Adrenal gland (tissue), 12 donors: Measurements from ENCODE around the gene ATRN. TPM values are rescaled to one million over a fixed set of nuclear protein-coding genes. Genes with fewer than 3 reads are reported as not detected.
A peak's percentile ranks its signal among the peaks of the same experiment; 100 is the strongest.

Experiments used
- DNase-seq, 7 donors: peaks; one replicate each; pipeline ENCODE4 v3.0.0-alpha.2; 2019 to 2020
- H3K27ac ChIP-seq, 5 donors: fragments of 200-600 bp; sonication (generic) in 4 of 5; 1 replicate in 3 of 5; 2 replicates in 2 of 5; pipeline versions ENCODE4 v1.5.1 to v1.8.0; 2016 to 2020; ENCODE audit warnings: mild to moderate bottlenecking in 1 of 5
- H3K27me3 ChIP-seq: fragments of 200-600 bp; 2 replicates; pipeline ENCODE4 v1.8.0; 2021
- H3K36me3 ChIP-seq, 2 donors: fragments of 200-600 bp; replicated peaks in 1 of 2; 1 replicate in 1 of 2; 2 replicates in 1 of 2; pipeline versions ENCODE4 v1.5.1 to v1.8.0; 2018 to 2022
- H3K4me1 ChIP-seq, 2 donors: fragments of 200-600 bp; replicated peaks in 1 of 2; 1 replicate in 1 of 2; 2 replicates in 1 of 2; pipeline versions ENCODE4 v1.5.1 to v1.8.0; 2018 to 2021
- H3K4me3 ChIP-seq, 4 donors: fragments of 200-600 bp; sonication (generic) in 3 of 4; one replicate each; pipeline ENCODE4 v1.5.1; 2016 to 2018
- H3K9me3 ChIP-seq, 3 donors: fragments of 200-600 bp; sonication (generic) in 1 of 3; replicated peaks in 1 of 3; 1 replicate in 2 of 3; 2 replicates in 1 of 3; pipeline versions ENCODE4 v1.5.1 to v1.8.0; 2016 to 2021
- CTCF ChIP-seq, 6 experiments: fragments of 450-650 bp in 4 of 6; fragments of 200-600 bp in 2 of 6; sonication (generic) in 1 of 6; IDR thresholded peaks; 1 replicate in 5 of 6; 2 replicates in 1 of 6; pipeline versions ENCODE4 v1.5.1 to v1.8.0; 2016 to 2021; ENCODE audit warnings: antibody characterized with exemption in 6 of 6, mild to moderate bottlenecking in 2 of 6, moderate library complexity in 1 of 6
- POLR2A ChIP-seq, 2 donors: fragments of 450-650 bp; IDR thresholded peaks; one replicate each; pipeline ENCODE4 v1.6.1; 2017; ENCODE audit warnings: antibody characterized with exemption in 2 of 2, mild to moderate bottlenecking in 2 of 2, moderate library complexity in 1 of 2
- WGBS, 4 donors: extraction: QIAGEN DNeasy Blood & Tissue Kit in 2 of 4; methylation state at CpG; one replicate each; pipeline versions ENCODE4 v1.1.5 to v1.1.7; 2013 to 2017; 5-methylcytosine and 5-hydroxymethylcytosine counted together
- intact Hi-C, 2 donors: fragments of 100-400 bp; cut with DNase I; formaldehyde crosslinking; loops; one replicate each; pipeline versions ENCODE4 v1.14.1 to v1.15.0; 2022 to 2023
- polyA plus RNA-seq, 3 donors: library from polyadenylated mRNA; stranded (reverse); fragments of 200-250 nt in 2 of 3; fragments of 350-450 nt in 1 of 3; fragmentation: Illumina TruSeq in 1 of 3; extraction: RNeasy Lipid Tissue Mini Kit (QIAGEN cat#74804) in 1 of 3; gene quantifications; one replicate each; pipeline ENCODE4 v1.2.3, GENCODE V29; 2013 to 2014
- total RNA-seq, 9 donors: library from RNA; depleted of rRNA in 4 of 9; stranded (reverse); fragments of >200 nt in 4 of 9; fragments of 120-200 nt in 1 of 9; fragmentation: NEBNext Ultra II Directional in 1 of 9; extraction: Animal tissue kit (Norgen Biotek cat#: 25700) in 1 of 9; gene quantifications; one replicate each; pipeline versions ENCODE4 v1.1.0 to v1.2.4, GENCODE V29; 2013 to 2023
- donor health status: healthy with polysubstance abuse.
- donor health status: Bipolar disorder and iron deficiency.
- donor health status: DM: yes; HTN: yes; CAD: no.
- donor health status: DM: no; HTN: no; CAD: no.
- donor health status: DM: no; HTN: no; CAD: no.
- donor health status: DM: yes; HTN: yes; CAD: no.

Gene ATRN
- total and polyA plus RNA-seq, 12 donors, result 6.2 to 81.1 (median 51.6) TPM

- peaks cover 0 to 32% of the 10 kb centered on the region in 2 donors for H3K36me3 ChIP-seq
- no peak for DNase-seq
Observed at GRCh38 chr20:3586093-3586492, 115.3 kb downstream of the ATRN start.

GRCh38 chr20:3590164-3590563 is 119.3 kb downstream of the ATRN start:
- TF ChIP-seq CTCF (IDR thresholded peaks at IDR 0.05) (no peak), POLR2A (IDR thresholded peaks at IDR 0.05) (no peak)
- H3K36me3 ChIP-seq, result peaks cover 0 to 31% of the 10 kb centered on the region in 2 donors
- H3K27me3 ChIP-seq, result no peaks in the 10 kb centered on the region
- WGBS, 4 donors, result 89 to 100% (median 100%) methylated on average over 1 of the region's 1 CpG
- no peaks in the 10 kb centered on the region for H3K4me1 ChIP-seq
- intact Hi-C loops, result no loop called here
- no peaks in the 10 kb centered on the region for H3K9me3 ChIP-seq
- DNase-seq, result peak in 1 of 7 donors; percentile 10
- H3K4me3 ChIP-seq, result no peak overlapping the region
- no peak overlapping the region for H3K27ac ChIP-seq

More at GRCh38 chr20:3586093-3586492, 115.3 kb downstream of the ATRN start:
- H3K27me3 ChIP-seq, result no peaks in the 10 kb centered on the region
- intact Hi-C loops, result no loop called here
- no peak for TF ChIP-seq CTCF (IDR thresholded peaks at IDR 0.05)
- TF ChIP-seq POLR2A (IDR thresholded peaks at IDR 0.05), result no peak
- H3K9me3 ChIP-seq, result no peaks in the 10 kb centered on the region
- no peaks in the 10 kb centered on the region for H3K4me1 ChIP-seq
- H3K27ac ChIP-seq, result no peak overlapping the region
- H3K4me3 ChIP-seq, result no peak overlapping the region
- 92 to 100% (median 100%) methylated on average over 1 of the region's 1 CpG for WGBS, 4 donors

GRCh38 chr20:3592931-3593330 is 122.1 kb downstream of the ATRN start:
- no peak for DNase-seq
- intact Hi-C loops, result no loop called here
- TF ChIP-seq POLR2A (IDR thresholded peaks at IDR 0.05), result no peak
- TF ChIP-seq CTCF (IDR thresholded peaks at IDR 0.05), result no peak
- no peaks in the 10 kb centered on the region for H3K9me3 ChIP-seq
- peaks cover 0 to 45% of the 10 kb centered on the region in 2 donors for H3K36me3 ChIP-seq
- 88 to 98% (median 95%) methylated on average over 4 of the region's 4 CpGs for WGBS, 4 donors
- H3K4me3 ChIP-seq, result no peak overlapping the region
- H3K27ac ChIP-seq, result no peak overlapping the region
- H3K4me1 ChIP-seq, result no peaks in the 10 kb centered on the region
- H3K27me3 ChIP-seq, result no peaks in the 10 kb centered on the region

GRCh38 chr20:3595541-3595940 is 124.7 kb downstream of the ATRN start:
- H3K36me3 ChIP-seq, result peaks cover 0 to 63% of the 10 kb centered on the region in 2 donors
- no peak overlapping the region for H3K4me3 ChIP-seq
- WGBS, 4 donors, result 95 to 99% (median 97%) methylated on average over 4 of the region's 4 CpGs

More at GRCh38 chr20:3595541-3595940, 124.7 kb downstream of the ATRN start:
- H3K27ac ChIP-seq, result no peak overlapping the region
- intact Hi-C loops, result no loop called here
- H3K9me3 ChIP-seq, result no peaks in the 10 kb centered on the region
- TF ChIP-seq POLR2A (IDR thresholded peaks at IDR 0.05), result no peak
- TF ChIP-seq CTCF (IDR thresholded peaks at IDR 0.05), result no peak
- no peak for DNase-seq
- H3K27me3 ChIP-seq, result no peaks in the 10 kb centered on the region
- no peaks in the 10 kb centered on the region for H3K4me1 ChIP-seq
